ENCODE measurements around the gene KIF6. TPM values are rescaled to one million over a fixed set of nuclear protein-coding genes. Genes with fewer than 3 reads are reported as not detected.

KIF6 gene
- total RNA-seq, 1 donor from 2014 or later: 2.0 TPM

GRCh38 chr6:39666706-39667489 is 58.3 kb downstream of the KIF6 start:
- FAIRE-seq: no peak
- H3K27ac Mint-ChIP-seq (ENCODE audit: unreplicated experiment): no peak overlapping the region
- Histone ChIP-seq H4K20me1 (ENCODE audit: insufficient read depth, low read length) (no peaks in the 10 kb centered on the region), H3K79me2 (ENCODE audit: insufficient read depth, low read length) (no peaks in the 10 kb centered on the region), H3K9ac (ENCODE audit: low read length) (no peak overlapping the region), H2AFZ (ENCODE audit: low read depth, low read length) (no peak overlapping the region), H3K4me2 (ENCODE audit: low read length) (no peak overlapping the region), H3K27ac (ENCODE audit: low read depth, low read length) (no peak overlapping the region), H3K4me1 (ENCODE audit: insufficient read depth, low read length) (peaks cover 16% of the 10 kb centered on the region), H3K4me3 (ENCODE audit: insufficient read depth, low read depth, low read length) (no peak overlapping the region), H3K27me3 (ENCODE audit: insufficient read depth, low read length) (no peaks in the 10 kb centered on the region), H3K36me3 (ENCODE audit: insufficient read depth, low read length) (no peaks in the 10 kb centered on the region), H3K9me3 (ENCODE audit: insufficient read depth, low read depth, low read length) (no peaks in the 10 kb centered on the region)
- no peaks in the 10 kb centered on the region for H3K9me3 Mint-ChIP-seq (ENCODE audit: unreplicated experiment)
- no peaks in the 10 kb centered on the region for H3K36me3 Mint-ChIP-seq (ENCODE audit: low read depth, unreplicated experiment)
- peaks cover 13% of the 10 kb centered on the region for H3K4me1 Mint-ChIP-seq (ENCODE audit: low read depth, unreplicated experiment)
- TF ChIP-seq EZH2 (IDR thresholded peaks at IDR 0.05; ENCODE audit: insufficient read depth, low read length): no peak
- TF ChIP-seq CTCF (IDR thresholded peaks at IDR 0.05; ENCODE audit: insufficient read depth, low read depth, low read length): no peak
- H3K27me3 Mint-ChIP-seq (ENCODE audit: low read depth, unreplicated experiment): no peaks in the 10 kb centered on the region
- H3K4me3 Mint-ChIP-seq (ENCODE audit: unreplicated experiment): no peak overlapping the region
- DNase-seq (ENCODE audit: low read depth): no peak

- Histone ChIP-seq H3K4me1 (ENCODE audit: insufficient read depth, low read length) (peaks cover 16% of the 10 kb centered on the region), H3K27me3 (ENCODE audit: insufficient read depth, low read length) (no peaks in the 10 kb centered on the region), H3K4me2 (ENCODE audit: low read length) (no peak overlapping the region), H3K4me3 (ENCODE audit: insufficient read depth, low read depth, low read length) (no peak overlapping the region), H3K79me2 (ENCODE audit: insufficient read depth, low read length) (no peaks in the 10 kb centered on the region), H3K9me3 (ENCODE audit: insufficient read depth, low read depth, low read length) (no peaks in the 10 kb centered on the region), H3K9ac (ENCODE audit: low read length) (no peak overlapping the region), H3K36me3 (ENCODE audit: insufficient read depth, low read length) (no peaks in the 10 kb centered on the region), H3K27ac (ENCODE audit: low read depth, low read length) (no peak overlapping the region), H4K20me1 (ENCODE audit: insufficient read depth, low read length) (no peaks in the 10 kb centered on the region), H2AFZ (ENCODE audit: low read depth, low read length) (no peak overlapping the region)
- no peak overlapping the region for H3K27ac Mint-ChIP-seq (ENCODE audit: unreplicated experiment)
- TF ChIP-seq EZH2 (IDR thresholded peaks at IDR 0.05; ENCODE audit: insufficient read depth, low read length): no peak
- TF ChIP-seq CTCF (IDR thresholded peaks at IDR 0.05; ENCODE audit: insufficient read depth, low read depth, low read length): no peak
- H3K4me3 Mint-ChIP-seq (ENCODE audit: unreplicated experiment): no peak overlapping the region
- H3K36me3 Mint-ChIP-seq (ENCODE audit: low read depth, unreplicated experiment): no peaks in the 10 kb centered on the region
- DNase-seq (ENCODE audit: low read depth): peak; percentile 56
- no peaks in the 10 kb centered on the region for H3K27me3 Mint-ChIP-seq (ENCODE audit: low read depth, unreplicated experiment)
- peaks cover 13% of the 10 kb centered on the region for H3K4me1 Mint-ChIP-seq (ENCODE audit: low read depth, unreplicated experiment)
- no peaks in the 10 kb centered on the region for H3K9me3 Mint-ChIP-seq (ENCODE audit: unreplicated experiment)
- FAIRE-seq: no peak
Measured at GRCh38 chr6:39665861-39666260, 59.3 kb downstream of the KIF6 start.

- Histone ChIP-seq H3K4me1 (ENCODE audit: insufficient read depth, low read length) (peaks cover 8% of the 10 kb centered on the region), H3K9me3 (ENCODE audit: insufficient read depth, low read depth, low read length) (no peaks in the 10 kb centered on the region), H2AFZ (ENCODE audit: low read depth, low read length) (no peak overlapping the region), H3K79me2 (ENCODE audit: insufficient read depth, low read length) (no peaks in the 10 kb centered on the region), H3K4me2 (ENCODE audit: low read length) (no peak overlapping the region), H3K27me3 (ENCODE audit: insufficient read depth, low read length) (no peaks in the 10 kb centered on the region), H3K4me3 (ENCODE audit: insufficient read depth, low read depth, low read length) (no peak overlapping the region), H3K36me3 (ENCODE audit: insufficient read depth, low read length) (no peaks in the 10 kb centered on the region), H4K20me1 (ENCODE audit: insufficient read depth, low read length) (no peaks in the 10 kb centered on the region), H3K9ac (ENCODE audit: low read length) (no peak overlapping the region), H3K27ac (ENCODE audit: low read depth, low read length) (no peak overlapping the region)
- Mint-ChIP-seq H3K4me3 (ENCODE audit: unreplicated experiment) (no peak overlapping the region), H3K27me3 (ENCODE audit: low read depth, unreplicated experiment) (no peaks in the 10 kb centered on the region), H3K27ac (ENCODE audit: unreplicated experiment) (no peak overlapping the region), H3K4me1 (ENCODE audit: low read depth, unreplicated experiment) (peaks cover 6% of the 10 kb centered on the region), H3K36me3 (ENCODE audit: low read depth, unreplicated experiment) (no peaks in the 10 kb centered on the region), H3K9me3 (ENCODE audit: unreplicated experiment) (no peaks in the 10 kb centered on the region)
- no peak for DNase-seq (ENCODE audit: low read depth)
- TF ChIP-seq EZH2 (IDR thresholded peaks at IDR 0.05; ENCODE audit: insufficient read depth, low read length): no peak
- no peak for TF ChIP-seq CTCF (IDR thresholded peaks at IDR 0.05; ENCODE audit: insufficient read depth, low read depth, low read length)
- no peak for FAIRE-seq
Measured at GRCh38 chr6:39664173-39664572, 61.0 kb downstream of the KIF6 start.
